HepG2 (cell line): ENCODE results near the gene BABAM2. TPM values are rescaled to one million over a fixed set of nuclear protein-coding genes. Genes with fewer than 3 reads are reported as not detected.

Experiments used
- DRAP1 ChIP-seq: IDR thresholded peaks from 2 replicates; pipeline ENCODE4 v1.6.1; 2016; ENCODE audit warnings: missing genetic modification reagents, missing compliant biosample characterization
- FOXA3 ChIP-seq: IDR thresholded peaks from 2 replicates; pipeline ENCODE4 v1.6.1; 2016; ENCODE audit warnings: missing genetic modification reagents, missing compliant biosample characterization
- HMG20A ChIP-seq: IDR thresholded peaks from 2 replicates; pipeline ENCODE4 v1.6.1; 2016; ENCODE audit warnings: borderline replicate concordance
- KIAA2018 ChIP-seq: sonication (generic); formaldehyde crosslinking; IDR thresholded peaks from 2 replicates; pipeline ENCODE4 v1.5.0; 2020; ENCODE audit warnings: mild to moderate bottlenecking, missing genetic modification reagents, borderline replicate concordance
- PPARG ChIP-seq: conservative IDR thresholded peaks from 2 replicates; pipeline ENCODE4 v1.6.1; 2016; ENCODE audit warnings: missing biosample characterization, missing genetic modification reagents
- RCOR2 ChIP-seq: IDR thresholded peaks from 2 replicates; pipeline ENCODE4 v1.6.1; 2016; ENCODE audit warnings: missing biosample characterization, missing genetic modification reagents
- SNAPC4 ChIP-seq: sonication (generic); formaldehyde crosslinking; IDR thresholded peaks from 2 replicates; pipeline ENCODE4 v1.4.0; 2020; ENCODE audit warnings: mild to moderate bottlenecking, missing genetic modification reagents
- STAT6 ChIP-seq: sonication (generic); formaldehyde crosslinking; IDR thresholded peaks from 2 replicates; pipeline ENCODE4 v1.4.0; 2020; ENCODE audit warnings: missing genetic modification reagents, mild to moderate bottlenecking, borderline replicate concordance
- ZNF335 ChIP-seq: sonication (generic); formaldehyde crosslinking; IDR thresholded peaks from 2 replicates; pipeline ENCODE4 v1.4.0; 2020; ENCODE audit warnings: missing genetic modification reagents
- ZNF501 ChIP-seq: sonication (generic); formaldehyde crosslinking; IDR thresholded peaks from 2 replicates; pipeline ENCODE4 v1.5.1; 2020; ENCODE audit warnings: mild to moderate bottlenecking, moderate library complexity, missing genetic modification reagents
- polyA plus RNA-seq, 8 experiments: library from polyadenylated mRNA; depleted of rRNA in 3 of 8; stranded (reverse) in 7 of 8; unstranded in 1 of 8; fragments of >200 nt; fragmentation: Illumina TruSeq in 4 of 8; extraction: Trizol in 4 of 8; gene quantifications; 2 replicates each; pipeline versions ENCODE4 v1.2.1 to v1.2.3, GENCODE V29; 2011 to 2016; ENCODE audit warnings: low read depth in 4 of 8, missing spikeins in 1 of 8, mixed read lengths in 1 of 8; ENCODE audit not compliant: insufficient read depth in 1 of 8
- total RNA-seq, 5 experiments: library from RNA; depleted of rRNA; stranded (reverse); fragments of >200 nt; fragmentation: Illumina TruSeq; extraction: Trizol; gene quantifications; 2 replicates each; pipeline ENCODE4 v1.2.3, GENCODE V29; 2016; ENCODE audit warnings: low read depth in 1 of 5

Gene BABAM2
- total and polyA plus RNA-seq, 2 of the 13 experiments (the other 11 are each of a cell fraction or from before 2014, with no cell fraction given), result 24.9 to 28.0 TPM

- TF ChIP-seq HMG20A (CRISPR knock-in tag) (peak; percentile 28; the same call in 1 of the 2 replicates), PPARG (CRISPR knock-in tag) (0 out of 2 replicates have a peak, but pooled peaks have one; percentile 20), ZNF335 (CRISPR knock-in tag) (0 out of 2 replicates have a peak, but pooled peaks have one; percentile 36), ZNF501 (CRISPR knock-in tag) (0 out of 2 replicates have a peak, but pooled peaks have one; percentile 32), DRAP1 (CRISPR knock-in tag) (peak; percentile 27; the same call in 1 of the 2 replicates), KIAA2018 (CRISPR knock-in tag) (no peak), RCOR2 (CRISPR knock-in tag) (peak; percentile 27; the same call in 1 of the 2 replicates), FOXA3 (CRISPR knock-in tag) (peak; percentile 29; the same call in 1 of the 2 replicates), STAT6 (CRISPR knock-in tag) (no peak), SNAPC4 (0 out of 2 replicates have a peak, but pooled peaks have one; percentile 23)
Observed at GRCh38 chr2:28117104-28117596, 226.6 kb downstream of the BABAM2 start (continued).
